ENCODE results near the gene PSMD14. TPM values are rescaled to one million over a fixed set of nuclear protein-coding genes. Genes with fewer than 3 reads are reported as not detected.

PSMD14 gene
- total and polyA plus RNA-seq, 2 of the 13 experiments (the other 11 are each of a cell fraction or from before 2014, with no cell fraction given): 60.6 to 149 TPM

DNA sequence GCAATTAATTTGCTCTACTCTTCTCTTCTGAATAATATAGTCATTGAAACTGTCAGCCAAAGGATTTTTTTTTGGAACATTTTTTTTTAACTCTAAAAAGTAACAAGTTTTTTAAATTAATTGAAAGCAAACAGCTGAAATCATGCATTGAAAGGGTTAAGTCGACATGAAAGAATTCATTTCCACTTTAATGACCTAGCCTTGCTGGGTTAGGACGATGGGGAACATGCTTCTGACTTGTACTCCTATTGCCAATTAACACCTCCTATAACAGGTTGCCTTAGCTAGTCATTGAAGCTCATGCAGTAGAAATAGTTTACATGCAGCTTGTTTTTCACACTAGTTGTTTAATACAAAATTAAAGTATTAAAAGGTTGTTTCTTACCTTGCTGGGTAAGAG, 47.8 kb downstream of the PSMD14 start:
- TF ChIP-seq, protein P1, sequence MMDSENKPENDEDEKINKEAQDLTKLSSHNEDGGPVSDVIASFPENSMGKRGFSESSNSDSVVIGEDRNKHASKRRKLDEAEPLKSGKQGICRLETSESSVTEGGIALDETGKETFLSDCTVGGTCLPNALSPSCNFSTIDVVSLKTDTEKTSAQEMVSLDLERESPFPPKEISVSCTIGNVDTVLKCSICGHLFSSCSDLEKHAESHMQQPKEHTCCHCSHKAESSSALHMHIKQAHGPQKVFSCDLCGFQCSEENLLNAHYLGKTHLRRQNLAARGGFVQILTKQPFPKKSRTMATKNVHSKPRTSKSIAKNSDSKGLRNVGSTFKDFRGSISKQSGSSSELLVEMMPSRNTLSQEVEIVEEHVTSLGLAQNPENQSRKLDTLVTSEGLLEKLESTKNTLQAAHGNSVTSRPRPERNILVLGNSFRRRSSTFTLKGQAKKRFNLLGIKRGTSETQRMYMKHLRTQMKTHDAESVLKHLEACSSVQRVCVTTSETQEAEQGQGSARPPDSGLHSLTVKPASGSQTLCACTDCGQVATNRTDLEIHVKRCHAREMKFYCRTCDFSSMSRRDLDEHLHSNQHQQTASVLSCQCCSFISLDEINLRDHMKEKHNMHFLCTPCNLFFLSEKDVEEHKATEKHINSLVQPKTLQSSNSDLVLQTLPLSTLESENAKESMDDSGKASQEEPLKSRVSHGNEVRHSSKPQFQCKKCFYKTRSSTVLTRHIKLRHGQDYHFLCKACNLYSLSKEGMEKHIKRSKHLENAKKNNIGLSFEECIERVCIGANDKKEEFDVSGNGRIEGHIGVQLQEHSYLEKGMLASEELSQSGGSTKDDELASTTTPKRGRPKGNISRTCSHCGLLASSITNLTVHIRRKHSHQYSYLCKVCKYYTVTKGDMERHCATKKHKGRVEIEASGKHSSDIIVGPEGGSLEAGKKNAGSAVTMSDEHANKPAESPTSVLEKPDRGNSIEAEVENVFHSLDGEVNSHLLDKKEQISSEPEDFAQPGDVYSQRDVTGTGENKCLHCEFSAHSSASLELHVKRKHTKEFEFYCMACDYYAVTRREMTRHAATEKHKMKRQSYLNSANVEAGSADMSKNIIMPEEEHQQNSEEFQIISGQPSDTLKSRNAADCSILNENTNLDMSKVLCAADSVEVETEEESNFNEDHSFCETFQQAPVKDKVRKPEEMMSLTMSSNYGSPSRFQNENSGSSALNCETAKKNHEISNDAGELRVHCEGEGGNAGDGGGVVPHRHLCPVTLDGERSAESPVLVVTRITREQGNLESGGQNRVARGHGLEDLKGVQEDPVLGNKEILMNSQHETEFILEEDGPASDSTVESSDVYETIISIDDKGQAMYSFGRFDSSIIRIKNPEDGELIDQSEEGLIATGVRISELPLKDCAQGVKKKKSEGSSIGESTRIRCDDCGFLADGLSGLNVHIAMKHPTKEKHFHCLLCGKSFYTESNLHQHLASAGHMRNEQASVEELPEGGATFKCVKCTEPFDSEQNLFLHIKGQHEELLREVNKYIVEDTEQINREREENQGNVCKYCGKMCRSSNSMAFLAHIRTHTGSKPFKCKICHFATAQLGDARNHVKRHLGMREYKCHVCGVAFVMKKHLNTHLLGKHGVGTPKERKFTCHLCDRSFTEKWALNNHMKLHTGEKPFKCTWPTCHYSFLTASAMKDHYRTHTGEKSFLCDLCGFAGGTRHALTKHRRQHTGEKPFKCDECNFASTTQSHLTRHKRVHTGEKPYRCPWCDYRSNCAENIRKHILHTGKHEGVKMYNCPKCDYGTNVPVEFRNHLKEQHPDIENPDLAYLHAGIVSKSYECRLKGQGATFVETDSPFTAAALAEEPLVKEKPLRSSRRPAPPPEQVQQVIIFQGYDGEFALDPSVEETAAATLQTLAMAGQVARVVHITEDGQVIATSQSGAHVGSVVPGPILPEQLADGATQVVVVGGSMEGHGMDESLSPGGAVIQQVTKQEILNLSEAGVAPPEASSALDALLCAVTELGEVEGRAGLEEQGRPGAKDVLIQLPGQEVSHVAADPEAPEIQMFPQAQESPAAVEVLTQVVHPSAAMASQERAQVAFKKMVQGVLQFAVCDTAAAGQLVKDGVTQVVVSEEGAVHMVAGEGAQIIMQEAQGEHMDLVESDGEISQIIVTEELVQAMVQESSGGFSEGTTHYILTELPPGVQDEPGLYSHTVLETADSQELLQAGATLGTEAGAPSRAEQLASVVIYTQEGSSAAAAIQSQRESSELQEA (CRISPR knock-in tag; IDR thresholded peaks at IDR 0.05; ENCODE audit: not compliant biosample characterization): no peak
- TF ChIP-seq ZMAT3 (CRISPR knock-in tag; conservative IDR thresholded peaks at IDR 0.05) (no peak), ZNF652 (CRISPR knock-in tag; IDR thresholded peaks at IDR 0.05; ENCODE audit: borderline replicate concordance, low read depth) (peak; percentile 69; the same call in 1 of the 2 replicates)
- H3K4me2 ChIP-seq (ENCODE audit: low read depth, low read length): no peak overlapping the region

More for the DNA sequence above, 47.8 kb downstream of the PSMD14 start:
- intact Hi-C loops (cut with micrococcal nuclease; ENCODE audit: unreplicated experiment) (no loop called here), in situ Hi-C loops (cut with HindIII; ENCODE audit: extremely low pct_ligation_motif_present, low pct_unique_long_range_greater_than_20kb) (no loop called here)
- ChIA-PET POLR2A (no interaction called here), CTCF (ENCODE audit: low intra/inter-chr PET ratio, low total read pairs) (no interaction called here)
- H3K9me3 ChIP-seq (ENCODE audit: low read length): peaks cover 12% of the 10 kb centered on the region; the same call in 1 of the 2 replicates
- H3K27ac ChIP-seq (ENCODE audit: extremely low read length, insufficient read depth, low read length): no peak overlapping the region
- H3K9ac ChIP-seq (ENCODE audit: insufficient read depth, low read depth, low read length): no peak overlapping the region
- H3K79me2 ChIP-seq (ENCODE audit: insufficient read depth, low read length): peaks cover 55% of the 10 kb centered on the region
- FAIRE-seq: no peak
- peaks cover 20% of the 10 kb centered on the region; the same call in 1 of the 2 replicates for H3K4me1 ChIP-seq (ENCODE audit: insufficient read depth, low read length)
- WGBS (ENCODE audit: low lambda C conversion rate): 92% methylated on average over 2 of the region's 2 CpGs
- H3K36me3 ChIP-seq (replicated peaks in 1 of 2; ENCODE audit: control insufficient read depth in 1 of 2, insufficient read depth in 2 of 2, low read length in 2 of 2): peaks cover 0 to 2% of the 10 kb centered on the region in 2 experiments; a peak in 1 of 5 replicates
- H3K4me3 ChIP-seq (replicated peaks in 1 of 3; ENCODE audit: insufficient read depth in 1 of 3, low read depth in 2 of 3, low read length in 3 of 3): no peak overlapping the region
- DNase-seq (ENCODE audit: low spot score): no peak
- no TSS peak for BruUV-seq (replicated peaks)
- H2AFZ ChIP-seq (ENCODE audit: low read length): no peak overlapping the region
- ATAC-seq: no peak
- H4K20me1 ChIP-seq (ENCODE audit: insufficient read depth, low read length): no peaks in the 10 kb centered on the region
- no peaks in the 10 kb centered on the region for H3K27me3 ChIP-seq (ENCODE audit: control insufficient read depth in 1 of 2, insufficient read depth in 2 of 2, low read length in 2 of 2)

All from HepG2 (cell line).